Mucosa of descending colon (tissue), 3 donors: ENCODE data around the gene CPNE6. TPM values are rescaled to one million over a fixed set of nuclear protein-coding genes. Genes with fewer than 3 reads are reported as not detected.

Source experiments
- ATAC-seq: fragments of 200-7000 bp; cut with Tn5 transposase; one replicate; pipeline ENCODE4 v1.9.1; 2020; ENCODE audit warnings: mild to moderate bottlenecking, moderate library complexity
- DNase-seq, 3 donors: peaks; one replicate each; pipeline ENCODE4 v3.0.0-alpha.2; 2020
- H3K36me3 ChIP-seq: fragments of 200-600 bp; one replicate; pipeline ENCODE4 v1.8.0; 2021; ENCODE audit warnings: low read depth, mild to moderate bottlenecking
- H3K4me1 ChIP-seq: fragments of 200-600 bp; one replicate; pipeline ENCODE4 v1.8.0; 2021; ENCODE audit warnings: low read depth, mild to moderate bottlenecking
- H3K4me3 ChIP-seq: fragments of 200-600 bp; one replicate; pipeline ENCODE4 v1.8.0; 2021; ENCODE audit warnings: mild to moderate bottlenecking
- H3K9me3 ChIP-seq: fragments of 200-600 bp; one replicate; pipeline ENCODE4 v1.8.0; 2021; ENCODE audit warnings: mild to moderate bottlenecking
- CTCF ChIP-seq: fragments of 200-600 bp; IDR thresholded peaks from one replicate; pipeline ENCODE4 v1.8.0; 2022; ENCODE audit warnings: antibody characterized with exemption, mild to moderate bottlenecking
- intact Hi-C, 2 donors: fragments of 100-400 bp; cut with DNase I in 1 of 2; cut with micrococcal nuclease in 1 of 2; formaldehyde crosslinking; loops; one replicate each; pipeline versions ENCODE4 v1.11.0 to v1.11.1; 2022; cut with DNase I, micrococcal nuclease
- total RNA-seq, 3 donors: library from RNA; stranded (reverse); fragmentation: NEBNext Ultra II Directional in 2 of 3; extraction: Animal tissue kit (Norgen Biotek cat#: 25700) in 2 of 3; gene quantifications; one replicate each; pipeline versions ENCODE4 v1.2.1 to v1.2.4, GENCODE V29; 2021 to 2023
- donor health status: DM: no; HTN: no; CAD: no; lungs with moderate emphysema.
- donor health status: DM: no; HTN: no; CAD: no.
- donor health status: DM: no; HTN: yes; CAD: no.

Gene CPNE6
- total RNA-seq, 3 donors from 2014 or later = 0.14 to 2.2 TPM; not detected in 1

GRCh38 chr14:24092110-24092504, 20.7 kb downstream of the CPNE6 start:
- H3K4me1 ChIP-seq = peaks cover 31% of the 10 kb centered on the region
- DNase-seq = peak in 1 of 3 donors; percentile 51
- H3K4me3 ChIP-seq = no peak overlapping the region
- no peak for TF ChIP-seq CTCF
- H3K36me3 ChIP-seq = no peaks in the 10 kb centered on the region
- H3K9me3 ChIP-seq = no peaks in the 10 kb centered on the region
- ATAC-seq = peak; percentile 2
- intact Hi-C loops = no loop called here

- ATAC-seq (no peak), DNase-seq (no peak)
- TF ChIP-seq CTCF = no peak
- Histone ChIP-seq H3K9me3 (no peaks in the 10 kb centered on the region), H3K4me3 (no peak overlapping the region), H3K4me1 (peaks cover 31% of the 10 kb centered on the region), H3K36me3 (no peaks in the 10 kb centered on the region)
- intact Hi-C loops = no loop called here
Observed at GRCh38 chr14:24092505-24093206, 21.3 kb downstream of the CPNE6 start.

GRCh38 chr14:24093207-24093900, 22.0 kb downstream of the CPNE6 start:
- no peaks in the 10 kb centered on the region for H3K36me3 ChIP-seq
- H3K9me3 ChIP-seq = no peaks in the 10 kb centered on the region
- H3K4me1 ChIP-seq = peaks cover 31% of the 10 kb centered on the region
- intact Hi-C loops = no loop called here
- TF ChIP-seq CTCF = no peak
- DNase-seq (peak in 2 of 3 donors; percentile 37 to 52), ATAC-seq (no peak)
- H3K4me3 ChIP-seq = no peak overlapping the region

GRCh38 chr14:24093901-24094840, 22.8 kb downstream of the CPNE6 start, which contains the start of gene PCK2:
Gene PCK2, plus strand, starts transcription at chr14:24094311. Its CDS starts 95 bp downstream, at chr14:24094406.
- H3K4me1 ChIP-seq = peaks cover 31% of the 10 kb centered on the region
- TF ChIP-seq CTCF = no peak
- H3K36me3 ChIP-seq = no peaks in the 10 kb centered on the region
- no peaks in the 10 kb centered on the region for H3K9me3 ChIP-seq
- DNase-seq = peak; percentile 91 to 97 (median 96)
- intact Hi-C loops = no loop called here
- peak within 1 kb of the TSS; percentile 83 for H3K4me3 ChIP-seq
- peak; percentile 86 for ATAC-seq

- H3K4me3 ChIP-seq = peak overlapping the region; percentile 83
- intact Hi-C loops = no loop called here
- DNase-seq (peak in 1 of 3 donors; percentile 40), ATAC-seq (peak; percentile 0)
- H3K9me3 ChIP-seq = no peaks in the 10 kb centered on the region
- no peak for TF ChIP-seq CTCF
- no peaks in the 10 kb centered on the region for H3K36me3 ChIP-seq
- peaks cover 31% of the 10 kb centered on the region for H3K4me1 ChIP-seq
Observed at GRCh38 chr14:24094841-24095270, 23.5 kb downstream of the CPNE6 start.
